Trophoblast cell (in vitro differentiated cells and primary cell): ENCODE measurements around the gene CTDP1.

ENCODE experiments used
- DNase-seq, 2 donors: peaks; one replicate each; pipeline ENCODE4 v3.0.0-alpha.2; 2016
- H2AFZ ChIP-seq: 2 replicates; pipeline ENCODE4 v1.6.1; 2013; ENCODE audit warnings: low read length, moderate library complexity, mild to moderate bottlenecking; ENCODE audit not compliant: insufficient read depth, poor library complexity
- H2AK5ac ChIP-seq: 2 replicates; pipeline ENCODE4 v1.6.1; 2013; ENCODE audit warnings: mild to moderate bottlenecking, low read length
- H2BK120ac ChIP-seq: 2 replicates; pipeline ENCODE4 v1.6.1; 2013; ENCODE audit warnings: low read length, mild to moderate bottlenecking, moderate library complexity; ENCODE audit not compliant: insufficient read depth, poor library complexity
- H2BK12ac ChIP-seq: 2 replicates; pipeline ENCODE4 v1.6.1; 2013; ENCODE audit warnings: mild to moderate bottlenecking, low read length, moderate library complexity
- H2BK5ac ChIP-seq: 2 replicates; pipeline ENCODE4 v1.6.1; 2013; ENCODE audit warnings: low read length, low read depth, moderate library complexity, mild to moderate bottlenecking; ENCODE audit not compliant: poor library complexity
- H3K14ac ChIP-seq: 2 replicates; pipeline ENCODE4 v1.6.1; 2013; ENCODE audit warnings: mild to moderate bottlenecking, low read length
- H3K18ac ChIP-seq: 2 replicates; pipeline ENCODE4 v1.6.1; 2013; ENCODE audit warnings: mild to moderate bottlenecking, low read length
- H3K23ac ChIP-seq: 2 replicates; pipeline ENCODE4 v1.6.1; 2013; ENCODE audit warnings: low read length
- H3K27ac ChIP-seq: 2 replicates; pipeline ENCODE4 v1.5.1; 2013; ENCODE audit warnings: low read depth, mild to moderate bottlenecking, inconsistent platforms, low read length, moderate library complexity
- H3K27me3 ChIP-seq: 2 replicates; pipeline ENCODE4 v1.6.1; 2013; ENCODE audit warnings: inconsistent platforms, mild to moderate bottlenecking, low read length, moderate library complexity; ENCODE audit not compliant: insufficient read depth
- H3K36me3 ChIP-seq, 2 experiments: 1 replicate in 1 of 2; 2 replicates in 1 of 2; pipeline ENCODE4 v1.6.1; 2013; ENCODE audit warnings: low read length in 2 of 2, mild to moderate bottlenecking in 2 of 2, moderate library complexity in 1 of 2; ENCODE audit not compliant: insufficient read depth in 2 of 2, control insufficient read depth in 1 of 2
- H3K4ac ChIP-seq: 2 replicates; pipeline ENCODE4 v1.6.1; 2013; ENCODE audit warnings: low read depth, mild to moderate bottlenecking, low read length, moderate library complexity
- H3K4me1 ChIP-seq, 2 experiments: 1 replicate in 1 of 2; 2 replicates in 1 of 2; pipeline ENCODE4 v1.6.1; 2013; ENCODE audit warnings: low read length in 2 of 2, mild to moderate bottlenecking in 2 of 2, moderate library complexity in 1 of 2; ENCODE audit not compliant: insufficient read depth in 2 of 2, control insufficient read depth in 1 of 2
- H3K4me2 ChIP-seq: 2 replicates; pipeline ENCODE4 v1.6.1; 2013; ENCODE audit warnings: inconsistent platforms, mild to moderate bottlenecking, low read length, moderate library complexity
- H3K4me3 ChIP-seq: 2 replicates; pipeline ENCODE4 v1.5.1; 2013; ENCODE audit warnings: mild to moderate bottlenecking, low read depth, low read length, inconsistent platforms
- H3K79me1 ChIP-seq: one replicate; pipeline ENCODE4 v1.6.1; 2013; ENCODE audit warnings: low read length
- H3K79me2 ChIP-seq: 2 replicates; pipeline ENCODE4 v1.6.1; 2013; ENCODE audit warnings: low read length, mild to moderate bottlenecking; ENCODE audit not compliant: control insufficient read depth, insufficient read depth, poor library complexity
- H3K9ac ChIP-seq: 2 replicates; pipeline ENCODE4 v1.6.1; 2013; ENCODE audit warnings: mild to moderate bottlenecking, low read length
- H3K9me3 ChIP-seq: 2 replicates; pipeline ENCODE4 v1.6.1; 2013; ENCODE audit warnings: low read depth, mild to moderate bottlenecking, control low read depth, inconsistent platforms, low read length; ENCODE audit not compliant: insufficient read depth
- H4K12ac ChIP-seq: 2 replicates; pipeline ENCODE4 v1.6.1; 2013; ENCODE audit warnings: low read depth, mild to moderate bottlenecking, low read length, moderate library complexity
- H4K8ac ChIP-seq: 2 replicates; pipeline ENCODE4 v1.6.1; 2013; ENCODE audit warnings: low read depth, mild to moderate bottlenecking, low read length, moderate library complexity
- H4K91ac ChIP-seq: one replicate; pipeline ENCODE4 v1.6.1; 2013; ENCODE audit warnings: low read depth, mild to moderate bottlenecking, low read length, moderate library complexity
- WGBS: extraction: QIAGEN DNeasy Blood & Tissue Kit; methylation state at CpG from one replicate; pipeline ENCODE4 v1.1.7; 2013; ENCODE audit warnings: missing lambda C conversion rate; ENCODE audit not compliant: insufficient read length, insufficient coverage; ENCODE audit errors: extremely low coverage; 5-methylcytosine and 5-hydroxymethylcytosine counted together

CTDP1 gene

DNA sequence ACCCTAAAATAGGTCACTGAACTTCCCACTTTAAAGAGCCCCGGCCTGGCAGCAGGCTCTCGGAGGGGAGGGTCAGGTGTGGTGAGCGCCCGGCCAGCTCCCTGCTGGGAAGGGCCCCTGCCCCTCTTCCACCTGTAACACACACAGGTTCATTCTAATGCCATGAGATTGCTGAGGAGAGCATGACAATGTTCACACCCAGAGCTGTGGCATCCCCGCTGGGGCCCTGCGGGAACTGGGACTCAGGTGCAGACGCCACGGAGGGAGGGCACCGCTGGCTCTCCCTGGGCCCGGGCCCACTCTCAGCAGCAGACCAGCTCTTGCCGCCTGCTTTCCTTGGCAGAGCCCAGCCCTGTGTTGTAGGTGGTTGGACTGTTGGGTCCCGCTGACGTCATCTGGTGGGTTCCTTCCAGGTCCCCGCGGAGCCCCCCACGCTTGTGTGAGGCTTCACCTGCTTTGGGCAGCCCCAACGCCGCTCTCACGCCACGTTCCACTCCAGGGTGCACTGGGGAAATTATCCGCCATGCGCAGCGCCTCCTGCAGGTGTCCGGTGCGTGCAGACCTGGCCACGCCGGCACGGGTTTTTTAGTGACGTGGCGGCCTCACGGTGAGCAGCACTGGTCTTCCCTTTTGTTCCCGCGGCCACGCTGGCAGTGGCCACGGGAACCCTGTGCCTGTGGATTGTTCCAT is 67.7 kb downstream of the CTDP1 start:
- H3K9ac ChIP-seq = no peak overlapping the region
- no peak overlapping the region for H3K4me2 ChIP-seq
- no peak overlapping the region for H2BK12ac ChIP-seq
- no peaks in the 10 kb centered on the region for H3K4me1 ChIP-seq
- H3K9me3 ChIP-seq = peaks cover 1% of the 10 kb centered on the region
- no peak overlapping the region for H2AK5ac ChIP-seq
- no peaks in the 10 kb centered on the region for H3K27me3 ChIP-seq
- H4K12ac ChIP-seq = no peak overlapping the region
- H4K91ac ChIP-seq = no peak overlapping the region
- H3K4ac ChIP-seq = no peak overlapping the region
- no peak for DNase-seq
- H3K36me3 ChIP-seq = peaks cover 32 to 45% of the 10 kb centered on the region in 2 experiments
- no CpG with 5 or more reads among the region's 35 CpGs for WGBS
- H2AFZ ChIP-seq = no peak overlapping the region
- H2BK120ac ChIP-seq = no peak overlapping the region
- H3K14ac ChIP-seq = no peak overlapping the region
- no peak overlapping the region for H4K8ac ChIP-seq
- no peak overlapping the region for H3K4me3 ChIP-seq
- no peak overlapping the region for H3K18ac ChIP-seq
- H3K79me1 ChIP-seq = no peaks in the 10 kb centered on the region
- no peak overlapping the region for H3K27ac ChIP-seq
- no peak overlapping the region for H2BK5ac ChIP-seq
- no peaks in the 10 kb centered on the region for H3K79me2 ChIP-seq
- H3K23ac ChIP-seq = no peak overlapping the region

- Histone ChIP-seq H3K4me1 (no peaks in the 10 kb centered on the region), H3K27ac (no peak overlapping the region), H3K9ac (no peak overlapping the region), H2BK120ac (no peak overlapping the region), H3K9me3 (peaks cover 1% of the 10 kb centered on the region), H3K27me3 (no peaks in the 10 kb centered on the region), H4K91ac (no peak overlapping the region), H4K8ac (no peak overlapping the region), H3K4ac (no peak overlapping the region), H3K4me3 (no peak overlapping the region), H4K12ac (no peak overlapping the region), H2AK5ac (no peak overlapping the region), H3K79me2 (no peaks in the 10 kb centered on the region), H2BK5ac (no peak overlapping the region), H3K23ac (no peak overlapping the region), H3K4me2 (no peak overlapping the region), H3K79me1 (no peaks in the 10 kb centered on the region), H2BK12ac (no peak overlapping the region), H3K14ac (no peak overlapping the region), H2AFZ (no peak overlapping the region), H3K18ac (no peak overlapping the region), H3K36me3 (peaks cover 30 to 43% of the 10 kb centered on the region in 2 experiments)
- no peak for DNase-seq
- no CpG with 5 or more reads among the region's 36 CpGs for WGBS
Observed at GRCh38 chr18:79748321-79749180, 68.9 kb downstream of the CTDP1 start.

DNA sequence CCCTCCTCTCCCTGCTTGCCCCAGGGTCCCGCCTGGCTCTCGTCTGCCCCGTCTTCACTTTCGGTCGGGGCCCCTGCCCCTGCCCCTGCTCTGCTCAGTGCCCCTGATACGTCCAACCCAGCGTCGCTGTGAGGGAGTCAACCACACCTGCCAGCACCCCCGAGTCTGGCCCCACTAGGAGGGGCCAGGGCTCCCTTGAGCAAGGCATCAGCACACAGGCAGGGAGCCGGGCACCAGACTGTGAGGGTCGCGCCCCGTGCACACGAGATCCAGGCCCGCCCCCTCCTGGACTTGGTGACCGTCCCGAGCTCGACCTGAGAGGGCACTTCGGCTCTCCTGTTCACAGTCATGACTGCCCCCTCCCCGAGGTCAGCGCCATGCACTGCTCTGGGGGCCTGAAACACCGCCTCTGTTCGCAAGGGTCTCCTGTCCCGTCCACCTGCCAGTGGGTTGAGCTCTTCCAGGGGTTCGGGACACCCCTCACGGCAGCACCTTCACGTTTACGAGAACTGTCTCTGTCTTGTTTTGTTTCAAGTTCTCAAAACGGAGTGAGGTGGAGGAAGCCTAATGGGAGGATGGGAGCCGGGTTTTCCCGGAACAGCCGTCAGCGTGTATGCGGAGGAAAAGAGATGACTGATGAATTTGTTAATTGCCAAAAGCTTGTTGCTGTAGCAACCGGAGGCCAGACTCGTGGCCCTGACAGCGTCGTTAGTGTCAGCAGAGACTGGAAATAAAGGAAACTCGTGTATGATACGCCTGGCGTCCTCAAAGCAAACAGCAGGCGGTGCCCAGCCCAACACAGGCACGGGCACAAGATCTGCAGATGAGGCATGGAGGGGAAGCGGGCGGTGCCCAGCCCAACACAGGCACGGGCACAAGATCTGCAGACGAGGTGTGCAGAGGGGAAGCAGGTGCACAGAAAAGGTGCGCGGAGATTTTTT is 69.9 kb downstream of the CTDP1 start:
- Histone ChIP-seq H3K14ac (no peak overlapping the region), H4K12ac (no peak overlapping the region), H3K4me1 (no peaks in the 10 kb centered on the region), H3K79me1 (no peaks in the 10 kb centered on the region), H3K4me3 (no peak overlapping the region), H3K36me3 (peaks cover 40 to 48% of the 10 kb centered on the region in 2 experiments), H2BK12ac (no peak overlapping the region), H3K79me2 (no peaks in the 10 kb centered on the region), H2BK5ac (no peak overlapping the region), H4K91ac (no peak overlapping the region), H3K27ac (no peak overlapping the region), H4K8ac (no peak overlapping the region), H2AK5ac (no peak overlapping the region), H3K9ac (no peak overlapping the region), H2BK120ac (no peak overlapping the region), H3K9me3 (peaks cover 1% of the 10 kb centered on the region), H3K18ac (no peak overlapping the region), H2AFZ (no peak overlapping the region), H3K4ac (no peak overlapping the region), H3K23ac (no peak overlapping the region), H3K27me3 (no peaks in the 10 kb centered on the region), H3K4me2 (no peak overlapping the region)
- no peak for DNase-seq
- WGBS = no CpG with 5 or more reads among the region's 49 CpGs

- H3K79me1 ChIP-seq = no peaks in the 10 kb centered on the region
- H4K91ac ChIP-seq = no peak overlapping the region
- H3K36me3 ChIP-seq = peaks cover 46 to 56% of the 10 kb centered on the region in 2 experiments
- no peak for DNase-seq
- H3K9me3 ChIP-seq = peaks cover 1% of the 10 kb centered on the region
- H3K4me2 ChIP-seq = no peak overlapping the region
- no peak overlapping the region for H3K4me3 ChIP-seq
- no peaks in the 10 kb centered on the region for H3K4me1 ChIP-seq
- H3K4ac ChIP-seq = no peak overlapping the region
- no peak overlapping the region for H4K12ac ChIP-seq
- H3K27ac ChIP-seq = no peak overlapping the region
- no peak overlapping the region for H2BK120ac ChIP-seq
- H3K23ac ChIP-seq = no peak overlapping the region
- no peak overlapping the region for H3K14ac ChIP-seq
- no peaks in the 10 kb centered on the region for H3K79me2 ChIP-seq
- H2BK5ac ChIP-seq = no peak overlapping the region
- H2BK12ac ChIP-seq = no peak overlapping the region
- no peak overlapping the region for H3K18ac ChIP-seq
- H3K9ac ChIP-seq = no peak overlapping the region
- no CpG with 5 or more reads among the region's 13 CpGs for WGBS
- H2AFZ ChIP-seq = no peak overlapping the region
- no peaks in the 10 kb centered on the region for H3K27me3 ChIP-seq
- H4K8ac ChIP-seq = no peak overlapping the region
- H2AK5ac ChIP-seq = no peak overlapping the region
Observed at GRCh38 chr18:79750980-79751571, 71.5 kb downstream of the CTDP1 start.
